Esophagus muscularis mucosa (tissue), 4 donors: ENCODE measurements around the gene ISOC1. TPM values are rescaled to one million over a fixed set of nuclear protein-coding genes. Genes with fewer than 3 reads are reported as not detected.

ENCODE experiments used
- DNase-seq: peaks from one replicate; pipeline ENCODE4 v3.0.0-alpha.2; 2017; ENCODE audit errors: extremely low spot score
- H3K27ac ChIP-seq, 4 donors: fragments of 200-600 bp; sonication (generic); replicated peaks in 1 of 4; 1 replicate in 3 of 4; 2 replicates in 1 of 4; pipeline ENCODE4 v1.5.1; 2016 to 2019; ENCODE audit warnings: mild to moderate bottlenecking in 1 of 4
- H3K27me3 ChIP-seq, 4 donors: fragments of 200-600 bp; sonication (generic); one replicate each; pipeline versions ENCODE4 v1.5.1 to v1.6.0; 2016 to 2019
- H3K36me3 ChIP-seq, 4 donors: fragments of 200-600 bp; sonication (generic); one replicate each; pipeline ENCODE4 v1.5.1; 2016 to 2019
- H3K4me1 ChIP-seq, 4 donors: fragments of 200-600 bp; sonication (generic); one replicate each; pipeline ENCODE4 v1.5.1; 2016 to 2019
- H3K4me3 ChIP-seq, 4 donors: fragments of 200-600 bp; sonication (generic); 1 replicate in 2 of 4; 2 replicates in 2 of 4; pipeline ENCODE4 v1.5.1; 2016 to 2019; ENCODE audit warnings: mild to moderate bottlenecking in 4 of 4, moderate library complexity in 1 of 4
- H3K9me3 ChIP-seq, 4 donors: fragments of 200-600 bp; sonication (generic); 1 replicate in 3 of 4; 2 replicates in 1 of 4; pipeline ENCODE4 v1.5.1; 2016 to 2019
- EP300 ChIP-seq: sonication (generic); formaldehyde crosslinking; IDR thresholded peaks from one replicate; pipeline ENCODE4 v1.6.1; 2017; ENCODE audit warnings: antibody characterized with exemption
- POLR2A ChIP-seq: fragments of 450-650 bp; IDR thresholded peaks from one replicate; pipeline ENCODE4 v1.6.1; 2017; ENCODE audit warnings: antibody characterized with exemption, moderate library complexity, mild to moderate bottlenecking, low read depth
- POLR2AphosphoS5 ChIP-seq, 2 donors: sonication (generic); formaldehyde crosslinking; IDR thresholded peaks; one replicate each; pipeline ENCODE4 v1.6.1; 2017; ENCODE audit warnings: antibody characterized with exemption in 2 of 2
- WGBS: methylation state at CpG from one replicate; pipeline ENCODE4 v1.1.5; 2018; 5-methylcytosine and 5-hydroxymethylcytosine counted together
- intact Hi-C: fragments of 100-400 bp; cut with DNase I; formaldehyde crosslinking; loops from one replicate; pipeline ENCODE4 v1.15.1; 2023
- total RNA-seq, 4 donors: library from RNA; depleted of rRNA; stranded (reverse); fragments of >200 nt; gene quantifications; one replicate each; pipeline versions ENCODE4 v1.1.0 to v1.2.1, GENCODE V29; 2016
- TF ChIP-seq, protein P1 (sequence below), 3 experiments: fragments of 200-600 bp in 2 of 3; fragments of 450-650 bp in 1 of 3; sonication (generic) in 2 of 3; IDR thresholded peaks; one replicate each; pipeline ENCODE4 v1.5.1; 2017 to 2019; ENCODE audit warnings: antibody characterized with exemption in 3 of 3, mild to moderate bottlenecking in 2 of 3, moderate library complexity in 1 of 3

ISOC1 gene
- total RNA-seq, 4 donors from 2014 or later, result 53.5 to 136 (median 89.5) TPM

GRCh38 chr5:129118826-129119225, 24.3 kb downstream of the ISOC1 start:
- peaks cover 0 to 10% (median 0%) of the 10 kb centered on the region in 4 donors for H3K4me1 ChIP-seq
- WGBS, result 79% methylated on average over 2 of the region's 2 CpGs
- H3K36me3 ChIP-seq, result peaks cover 0 to 15% (median 9%) of the 10 kb centered on the region in 4 donors
- intact Hi-C loops, result no loop called here
- no peak for DNase-seq
- H3K9me3 ChIP-seq, result no peaks in the 10 kb centered on the region
- no peak overlapping the region for H3K27ac ChIP-seq
- H3K27me3 ChIP-seq, result no peaks in the 10 kb centered on the region
- H3K4me3 ChIP-seq, result no peak overlapping the region
- TF ChIP-seq, protein P1, sequence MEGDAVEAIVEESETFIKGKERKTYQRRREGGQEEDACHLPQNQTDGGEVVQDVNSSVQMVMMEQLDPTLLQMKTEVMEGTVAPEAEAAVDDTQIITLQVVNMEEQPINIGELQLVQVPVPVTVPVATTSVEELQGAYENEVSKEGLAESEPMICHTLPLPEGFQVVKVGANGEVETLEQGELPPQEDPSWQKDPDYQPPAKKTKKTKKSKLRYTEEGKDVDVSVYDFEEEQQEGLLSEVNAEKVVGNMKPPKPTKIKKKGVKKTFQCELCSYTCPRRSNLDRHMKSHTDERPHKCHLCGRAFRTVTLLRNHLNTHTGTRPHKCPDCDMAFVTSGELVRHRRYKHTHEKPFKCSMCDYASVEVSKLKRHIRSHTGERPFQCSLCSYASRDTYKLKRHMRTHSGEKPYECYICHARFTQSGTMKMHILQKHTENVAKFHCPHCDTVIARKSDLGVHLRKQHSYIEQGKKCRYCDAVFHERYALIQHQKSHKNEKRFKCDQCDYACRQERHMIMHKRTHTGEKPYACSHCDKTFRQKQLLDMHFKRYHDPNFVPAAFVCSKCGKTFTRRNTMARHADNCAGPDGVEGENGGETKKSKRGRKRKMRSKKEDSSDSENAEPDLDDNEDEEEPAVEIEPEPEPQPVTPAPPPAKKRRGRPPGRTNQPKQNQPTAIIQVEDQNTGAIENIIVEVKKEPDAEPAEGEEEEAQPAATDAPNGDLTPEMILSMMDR (IDR thresholded peaks at IDR 0.05), result no peak
- TF ChIP-seq POLR2A, result no peak
- no peak for TF ChIP-seq POLR2AphosphoS5 (IDR thresholded peaks at IDR 0.05)
- no peak for TF ChIP-seq EP300

- no peaks in the 10 kb centered on the region for H3K9me3 ChIP-seq
- 92% methylated on average over 3 of the region's 3 CpGs for WGBS
- no peak for DNase-seq
- peaks cover 0 to 4% (median 0%) of the 10 kb centered on the region in 4 donors for H3K4me1 ChIP-seq
- peaks cover 0 to 12% (median 9%) of the 10 kb centered on the region in 4 donors for H3K36me3 ChIP-seq
- no peak overlapping the region for H3K4me3 ChIP-seq
- no peaks in the 10 kb centered on the region for H3K27me3 ChIP-seq
- intact Hi-C loops, result no loop called here
- H3K27ac ChIP-seq, result no peak overlapping the region
- TF ChIP-seq, protein P1 (IDR thresholded peaks at IDR 0.05), result no peak
- no peak for TF ChIP-seq EP300
- no peak for TF ChIP-seq POLR2AphosphoS5 (IDR thresholded peaks at IDR 0.05)
- no peak for TF ChIP-seq POLR2A
These were observed 25.6 kb downstream of the ISOC1 start for GRCh38 chr5:129120158-129120581.

GRCh38 chr5:129122560-129122959, 28.0 kb downstream of the ISOC1 start:
- Histone ChIP-seq H3K9me3 (no peaks in the 10 kb centered on the region), H3K4me1 (no peaks in the 10 kb centered on the region), H3K4me3 (no peak overlapping the region), H3K36me3 (peaks cover 0 to 4% (median under 1%) of the 10 kb centered on the region in 4 donors), H3K27me3 (no peaks in the 10 kb centered on the region), H3K27ac (no peak overlapping the region)
- no peak for DNase-seq
- TF ChIP-seq EP300, result no peak
- TF ChIP-seq POLR2A, result no peak
- TF ChIP-seq, protein P1 (IDR thresholded peaks at IDR 0.05), result no peak
- TF ChIP-seq POLR2AphosphoS5 (IDR thresholded peaks at IDR 0.05), result no peak
- intact Hi-C loops, result no loop called here

GRCh38 chr5:129124608-129125007, 30.1 kb downstream of the ISOC1 start:
- Histone ChIP-seq H3K27ac (no peak overlapping the region), H3K4me3 (no peak overlapping the region), H3K9me3 (no peaks in the 10 kb centered on the region), H3K4me1 (no peaks in the 10 kb centered on the region), H3K27me3 (no peaks in the 10 kb centered on the region), H3K36me3 (peaks cover 0 to 4% (median 0%) of the 10 kb centered on the region in 4 donors)
- no peak for DNase-seq
- WGBS, result 87% methylated on average over 1 of the region's 1 CpG
- intact Hi-C loops, result no loop called here
- TF ChIP-seq POLR2AphosphoS5 (IDR thresholded peaks at IDR 0.05) (no peak), EP300 (no peak), POLR2A (no peak)
- TF ChIP-seq, protein P1 (IDR thresholded peaks at IDR 0.05), result no peak

GRCh38 chr5:129125819-129126218, 31.3 kb downstream of the ISOC1 start:
- TF ChIP-seq, protein P1 (IDR thresholded peaks at IDR 0.05), result no peak
- TF ChIP-seq POLR2AphosphoS5 (IDR thresholded peaks at IDR 0.05), result no peak
- no peak for TF ChIP-seq EP300
- TF ChIP-seq POLR2A, result no peak
- Histone ChIP-seq H3K9me3 (no peaks in the 10 kb centered on the region), H3K36me3 (peaks cover 0 to 4% (median 0%) of the 10 kb centered on the region in 4 donors), H3K4me3 (no peak overlapping the region), H3K4me1 (no peaks in the 10 kb centered on the region), H3K27ac (no peak overlapping the region), H3K27me3 (no peaks in the 10 kb centered on the region)
- WGBS, result 58% methylated on average over 2 of the region's 2 CpGs
- no peak for DNase-seq
- intact Hi-C loops, result no loop called here
